ENCODE measurements around the gene SPPL3.
A peak's percentile ranks its signal among the peaks of the same experiment; 100 is the strongest.

SPPL3 gene

DNA sequence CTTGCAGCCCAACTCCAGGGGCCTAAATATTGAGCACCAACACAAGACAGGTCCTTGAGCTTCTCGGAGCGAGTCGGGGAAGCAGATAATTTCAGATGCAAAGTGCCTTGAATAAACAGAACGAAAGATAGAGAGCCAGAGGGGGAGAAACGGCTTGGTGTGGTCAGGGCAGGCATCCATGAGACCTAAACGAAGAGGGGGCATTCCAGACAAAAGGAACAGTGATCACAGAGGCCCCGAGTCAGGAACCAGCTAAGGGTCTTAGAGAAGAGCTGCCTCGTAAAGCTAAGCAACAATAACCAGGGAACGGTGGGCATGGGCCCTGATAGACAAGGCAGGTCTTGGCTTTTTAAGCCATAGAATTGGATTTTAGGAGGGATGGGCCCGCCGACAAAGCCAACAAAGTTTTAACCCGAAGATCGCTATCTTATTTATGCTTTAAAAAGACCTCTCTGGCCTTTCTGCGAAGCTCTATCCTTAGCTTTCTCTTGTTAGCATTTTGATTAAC lies 179.0 kb downstream of the SPPL3 start:
- FAIRE-seq (no peak), DNase-seq (ENCODE audit: insufficient read length, low spot score) (no peak)
- TF ChIP-seq, protein P1, sequence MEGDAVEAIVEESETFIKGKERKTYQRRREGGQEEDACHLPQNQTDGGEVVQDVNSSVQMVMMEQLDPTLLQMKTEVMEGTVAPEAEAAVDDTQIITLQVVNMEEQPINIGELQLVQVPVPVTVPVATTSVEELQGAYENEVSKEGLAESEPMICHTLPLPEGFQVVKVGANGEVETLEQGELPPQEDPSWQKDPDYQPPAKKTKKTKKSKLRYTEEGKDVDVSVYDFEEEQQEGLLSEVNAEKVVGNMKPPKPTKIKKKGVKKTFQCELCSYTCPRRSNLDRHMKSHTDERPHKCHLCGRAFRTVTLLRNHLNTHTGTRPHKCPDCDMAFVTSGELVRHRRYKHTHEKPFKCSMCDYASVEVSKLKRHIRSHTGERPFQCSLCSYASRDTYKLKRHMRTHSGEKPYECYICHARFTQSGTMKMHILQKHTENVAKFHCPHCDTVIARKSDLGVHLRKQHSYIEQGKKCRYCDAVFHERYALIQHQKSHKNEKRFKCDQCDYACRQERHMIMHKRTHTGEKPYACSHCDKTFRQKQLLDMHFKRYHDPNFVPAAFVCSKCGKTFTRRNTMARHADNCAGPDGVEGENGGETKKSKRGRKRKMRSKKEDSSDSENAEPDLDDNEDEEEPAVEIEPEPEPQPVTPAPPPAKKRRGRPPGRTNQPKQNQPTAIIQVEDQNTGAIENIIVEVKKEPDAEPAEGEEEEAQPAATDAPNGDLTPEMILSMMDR (IDR thresholded peaks at IDR 0.05; ENCODE audit: insufficient read depth, missing control alignments) = no peak

DNA sequence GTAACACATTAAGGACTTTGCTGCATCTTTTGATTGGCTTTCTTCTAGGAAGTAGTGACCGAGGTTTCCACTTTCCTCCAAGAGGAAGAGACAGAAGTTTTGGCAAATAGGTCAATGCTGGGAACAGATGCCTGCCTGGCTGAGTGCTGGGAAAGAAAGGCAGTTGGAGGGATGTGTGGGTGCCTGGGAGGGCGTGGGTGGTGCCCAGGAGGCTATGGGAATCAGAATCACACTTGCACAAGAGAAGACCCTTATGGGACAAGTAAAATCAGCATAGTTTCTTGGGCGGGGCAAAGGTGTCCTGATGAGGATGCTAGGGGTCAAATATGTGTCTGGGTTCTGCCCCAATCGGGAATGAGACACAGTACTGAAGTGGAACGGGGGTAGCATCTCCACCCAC lies 179.4 kb downstream of the SPPL3 start:
- TF ChIP-seq, protein P1 (IDR thresholded peaks at IDR 0.05; ENCODE audit: insufficient read depth, missing control alignments) = no peak
- FAIRE-seq (no peak), DNase-seq (ENCODE audit: insufficient read length, low spot score) (no peak)

- FAIRE-seq (no peak), DNase-seq (ENCODE audit: insufficient read length, low spot score) (no peak)
- TF ChIP-seq, protein P1 (IDR thresholded peaks at IDR 0.05; ENCODE audit: insufficient read depth, missing control alignments) = no peak
These were observed 181.4 kb downstream of the SPPL3 start for GRCh38 chr12:120722784-120723183.

DNA sequence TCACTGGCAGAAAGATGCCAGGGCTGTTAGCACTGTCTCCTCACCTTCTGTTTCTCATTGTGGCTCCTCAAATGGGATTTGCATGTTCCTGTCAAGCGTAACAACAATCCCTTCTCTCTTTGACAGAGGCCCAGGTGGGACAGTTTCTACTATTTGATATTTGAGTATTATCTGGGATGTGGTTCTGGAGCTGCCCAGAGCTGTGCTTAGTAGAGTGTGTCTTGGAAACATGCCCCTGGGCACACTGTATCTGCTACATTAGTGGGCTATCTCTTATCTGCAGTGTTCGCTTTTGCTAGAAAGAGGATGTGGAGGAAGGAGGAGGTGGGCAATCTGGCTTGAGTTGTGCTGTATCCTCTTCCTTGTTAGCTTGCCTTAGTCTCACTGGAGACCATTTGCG lies 182.3 kb downstream of the SPPL3 start:
- TF ChIP-seq, protein P1 (IDR thresholded peaks at IDR 0.05; ENCODE audit: insufficient read depth, missing control alignments) = no peak
- no peak for FAIRE-seq
- no peak for DNase-seq (ENCODE audit: insufficient read length, low spot score)

DNA sequence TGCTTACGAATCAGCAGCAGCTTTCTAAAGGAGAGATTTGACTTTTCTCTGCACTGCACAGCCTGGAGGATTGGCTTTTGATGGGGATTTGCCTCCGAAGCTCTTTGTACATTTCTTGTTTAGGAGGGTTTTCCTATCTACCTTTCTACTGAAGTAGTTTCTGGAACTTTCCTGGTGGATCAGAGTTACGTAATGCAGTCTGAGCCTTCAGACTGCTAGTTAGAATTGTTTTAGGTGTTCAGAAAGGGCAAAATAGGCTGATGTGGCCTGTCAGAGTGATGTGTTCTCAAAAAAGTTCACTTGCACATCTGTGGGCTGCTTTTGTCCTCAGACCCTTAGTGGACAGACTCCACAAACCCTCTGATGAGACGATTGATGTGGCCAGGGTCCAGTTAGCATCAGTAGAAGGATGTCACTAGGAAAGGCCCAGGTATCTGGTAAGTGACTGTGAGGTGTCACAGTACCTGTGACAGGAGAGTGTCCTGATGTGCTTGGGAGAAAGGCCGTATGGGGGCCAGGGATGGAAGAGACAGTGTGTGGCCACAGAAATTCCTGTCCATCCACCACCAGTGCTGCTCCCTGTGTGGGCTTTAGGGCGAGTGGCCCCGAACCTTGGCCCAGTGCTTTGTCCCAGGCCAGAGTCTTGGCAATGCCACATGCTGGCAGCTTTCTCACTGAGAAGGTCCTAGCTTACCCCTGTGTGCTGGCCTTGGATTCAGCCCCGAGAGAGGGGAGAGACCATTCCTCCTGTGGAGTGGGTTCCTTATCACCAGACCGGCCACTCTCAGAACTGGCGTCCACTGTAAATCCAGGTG lies 183.0 kb downstream of the SPPL3 start:
- DNase-seq (ENCODE audit: insufficient read length, low spot score) (no peak), FAIRE-seq (peak; percentile 6)
- TF ChIP-seq, protein P1 (IDR thresholded peaks at IDR 0.05; ENCODE audit: insufficient read depth, missing control alignments) = no peak

- TF ChIP-seq, protein P1 (IDR thresholded peaks at IDR 0.05; ENCODE audit: insufficient read depth, missing control alignments) = no peak
- FAIRE-seq = no peak
- no peak for DNase-seq (ENCODE audit: insufficient read length, low spot score)
These were observed 183.7 kb downstream of the SPPL3 start for GRCh38 chr12:120720234-120720986.
